ENCODE measurements around the gene OPTC.
"Not testable (repeated sequence)": the region's sequence is repeated elsewhere in the genome, so short reads cannot be mapped to it uniquely, and the experiment has no call there.

The OPTC gene

DNA sequence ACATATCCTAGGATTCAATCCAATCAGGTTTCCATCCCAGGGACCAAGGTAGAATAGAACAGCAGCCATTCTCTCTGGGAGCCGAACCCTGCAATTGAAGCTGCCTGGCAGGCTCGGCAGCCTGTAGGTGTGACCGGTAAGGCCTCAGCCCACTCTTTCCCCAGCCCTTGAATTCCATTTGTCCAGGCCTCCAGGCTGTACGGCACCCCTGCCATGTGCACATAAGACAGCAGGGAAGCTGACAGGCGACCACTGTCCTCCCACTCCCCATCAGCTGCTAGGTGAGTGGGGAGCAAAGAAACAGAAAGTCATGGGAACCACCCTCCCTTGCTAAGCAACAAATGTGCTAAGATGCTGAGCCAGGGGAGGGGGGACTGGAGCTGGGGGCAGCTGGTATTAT, 23.0 kb downstream of the OPTC start:
- no peak for DNase-seq (ENCODE audit: low spot score)

DNA sequence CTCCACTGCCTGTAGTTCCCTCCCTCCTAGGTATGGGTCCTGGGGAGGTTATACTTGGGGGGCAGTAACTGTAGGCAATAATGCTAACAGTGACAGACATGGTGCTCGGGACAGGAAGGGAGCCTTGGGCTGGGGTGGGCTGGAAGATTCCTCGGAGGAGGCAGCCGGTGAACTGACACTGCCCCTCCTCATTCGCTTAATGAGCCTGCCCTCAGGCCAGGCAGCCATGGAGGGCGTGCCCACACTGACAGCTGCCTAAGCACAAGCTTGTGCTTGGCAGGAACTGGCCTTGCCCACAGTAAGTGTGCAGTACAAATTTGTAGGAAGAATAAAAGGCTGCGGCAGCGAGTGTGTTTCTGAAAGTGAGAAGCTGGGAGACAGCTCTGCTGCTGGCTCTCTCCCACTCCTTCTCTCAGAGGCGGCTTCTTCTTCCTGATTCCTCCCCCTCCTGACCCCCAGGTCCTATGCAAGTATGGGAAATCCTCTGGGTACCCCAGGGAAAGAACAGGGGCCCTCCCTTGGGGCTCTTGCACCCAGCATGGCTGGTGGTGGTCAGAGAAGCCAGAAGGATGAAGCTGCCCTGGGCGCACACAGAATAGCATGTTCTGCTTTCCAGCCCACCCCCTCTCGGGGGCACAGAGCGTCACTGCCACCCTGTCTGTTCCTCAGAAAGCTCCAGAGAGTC, 23.6 kb downstream of the OPTC start:
- no peak for DNase-seq (ENCODE audit: low spot score)

DNA sequence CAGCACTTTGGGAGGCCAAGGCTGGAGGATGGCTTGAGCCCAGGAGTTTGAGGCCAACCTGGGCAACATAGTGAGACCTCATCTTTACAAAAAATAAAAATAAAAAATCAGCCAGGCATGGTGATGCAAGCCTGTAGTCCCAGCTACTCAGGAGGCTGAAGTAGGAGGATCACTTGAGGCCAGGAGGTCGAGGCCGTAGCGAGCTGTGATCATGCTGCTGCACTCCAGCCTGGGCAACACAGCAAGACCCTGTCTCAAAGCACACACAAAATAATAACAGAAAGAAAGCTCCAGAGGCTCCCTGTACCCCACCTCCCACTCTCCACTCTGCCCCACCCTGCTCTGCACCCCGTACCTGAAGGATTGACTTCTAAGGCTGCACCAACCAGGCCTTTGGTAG, 24.2 kb downstream of the OPTC start:
- not testable (repeated sequence) for DNase-seq (ENCODE audit: low spot score)

DNA sequence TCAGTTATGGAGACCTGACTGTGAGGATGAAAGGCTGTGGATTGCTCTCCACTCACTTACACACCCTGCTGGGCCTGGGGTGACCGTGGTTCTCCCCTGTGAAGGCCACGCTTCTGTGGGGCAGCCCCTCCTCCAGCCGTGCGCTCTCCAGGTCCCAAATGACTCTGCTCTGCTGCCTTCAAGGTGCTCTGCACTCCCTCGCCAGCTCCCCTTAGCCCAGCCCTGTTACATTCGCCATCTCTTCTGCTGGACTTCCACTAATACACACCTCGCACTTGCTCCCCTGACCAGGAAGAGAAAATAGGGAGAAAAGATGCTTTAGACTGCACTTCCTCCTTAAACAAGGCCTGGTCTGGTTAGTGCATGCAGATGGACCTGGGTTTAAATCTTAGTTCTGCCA, 24.6 kb downstream of the OPTC start:
- DNase-seq (ENCODE audit: low spot score), result no peak

DNA sequence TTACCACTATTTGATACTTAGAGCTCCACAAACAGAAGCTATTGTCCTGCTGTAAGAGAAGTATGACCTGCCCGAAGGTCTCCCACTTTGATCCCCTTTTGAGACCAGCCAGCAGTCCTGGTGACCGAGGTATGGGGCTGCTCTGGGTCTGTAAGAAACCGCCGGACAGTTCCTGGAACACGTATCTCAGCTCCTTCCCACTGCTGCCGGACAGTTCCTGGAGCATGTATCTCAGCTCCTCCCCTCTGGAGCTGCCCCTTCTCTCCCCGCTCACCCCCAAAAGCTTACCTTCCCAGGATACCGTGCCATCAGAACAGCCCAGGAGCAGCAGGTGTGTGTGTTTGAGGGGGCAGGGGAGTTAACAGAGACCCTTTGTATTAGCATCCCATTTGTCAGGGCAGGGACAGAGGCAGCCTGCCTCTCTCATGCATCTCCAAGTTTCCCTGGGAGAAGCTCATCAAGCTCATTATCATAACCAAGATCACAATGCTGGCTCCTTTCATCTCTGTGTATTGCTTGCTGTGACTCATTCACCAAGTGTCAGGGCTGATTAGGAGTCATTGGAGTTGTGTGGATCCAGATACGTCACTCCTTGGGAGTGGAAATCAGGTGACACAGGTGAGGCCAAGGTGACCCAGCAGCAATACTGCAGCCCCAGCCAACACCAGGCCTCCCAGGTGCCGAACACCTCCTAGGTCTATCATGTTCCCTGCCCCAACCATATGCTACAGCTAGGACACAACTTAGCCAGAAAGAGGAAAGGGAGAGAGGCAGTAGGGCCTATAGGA, 25.3 kb downstream of the OPTC start:
- peak; percentile 48 for DNase-seq (ENCODE audit: low spot score)

DNA sequence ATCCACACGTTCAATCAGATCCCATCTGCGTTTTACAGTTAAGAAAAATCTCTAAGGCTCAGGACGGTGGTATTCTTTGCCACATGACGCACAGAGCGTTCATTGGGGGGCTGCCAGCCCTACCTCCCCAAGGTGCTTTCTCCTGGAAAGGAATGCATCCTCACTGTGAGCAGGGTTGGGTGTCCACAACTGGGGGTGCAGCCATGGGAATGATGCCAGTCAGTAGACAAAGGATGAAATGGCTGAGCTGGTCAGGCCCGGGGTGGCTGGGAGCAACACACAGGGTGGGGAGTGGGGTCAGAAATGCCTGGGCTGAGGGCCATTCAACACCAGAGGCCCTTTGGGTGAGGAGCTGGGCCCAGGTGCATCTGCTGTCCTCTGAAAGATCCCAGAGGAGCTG, 25.9 kb downstream of the OPTC start:
- no peak for DNase-seq (ENCODE audit: low spot score)

DNA sequence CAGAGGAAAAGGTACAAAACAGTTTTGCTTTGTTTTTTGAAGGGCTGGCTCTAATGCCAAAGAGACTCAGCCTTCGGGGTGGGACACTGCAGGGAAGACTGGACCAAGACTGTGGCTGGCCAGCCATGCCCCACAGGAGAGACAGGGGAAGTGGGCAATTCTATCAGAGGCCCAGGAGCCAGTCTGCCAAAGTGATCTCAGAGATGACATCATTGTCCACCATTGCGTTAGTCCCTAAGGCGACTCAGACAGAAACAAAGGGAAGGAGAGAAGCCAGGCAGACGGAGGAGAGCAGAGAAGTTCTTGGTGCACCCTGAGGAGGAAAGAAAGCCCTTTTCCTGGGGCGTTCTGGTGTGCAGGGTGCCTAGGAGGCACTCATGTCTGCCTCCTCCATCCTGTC, 26.4 kb downstream of the OPTC start:
- no peak for DNase-seq (ENCODE audit: low spot score)

DNA sequence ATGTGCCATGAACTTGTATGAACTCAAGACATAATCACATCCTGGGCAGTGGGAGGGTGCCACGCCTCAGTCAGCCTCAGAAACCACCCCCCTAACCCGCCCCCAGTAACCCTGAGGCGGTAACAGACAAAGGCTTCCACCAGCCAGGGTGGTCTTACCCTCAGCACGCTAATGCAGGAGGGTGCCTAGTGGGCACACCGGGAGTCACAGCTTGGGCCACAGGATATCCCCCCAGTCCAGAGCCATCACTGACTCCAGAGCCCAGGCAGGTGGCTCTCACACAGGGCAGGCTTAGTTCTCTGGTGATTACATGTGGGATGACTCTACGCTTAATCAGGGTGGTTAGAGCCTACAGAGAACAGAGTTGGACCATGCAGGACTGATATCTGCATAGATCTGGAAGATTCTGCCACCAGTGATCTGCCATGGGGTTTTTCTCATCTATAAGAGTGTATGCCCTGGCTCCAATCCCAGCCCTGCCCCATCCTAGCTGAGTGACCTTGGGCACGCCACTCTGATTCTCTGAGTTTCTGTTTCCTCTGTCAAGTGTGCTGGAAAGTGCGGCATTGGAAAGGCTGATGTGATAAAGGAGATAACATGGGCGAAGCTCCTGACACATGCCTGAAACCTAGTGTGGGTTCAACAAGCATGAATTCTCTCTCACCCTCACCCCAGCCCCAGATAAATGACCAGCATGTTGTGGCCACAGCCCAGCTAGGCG, 27.3 kb downstream of the OPTC start:
- DNase-seq (ENCODE audit: low spot score), result no peak

DNA sequence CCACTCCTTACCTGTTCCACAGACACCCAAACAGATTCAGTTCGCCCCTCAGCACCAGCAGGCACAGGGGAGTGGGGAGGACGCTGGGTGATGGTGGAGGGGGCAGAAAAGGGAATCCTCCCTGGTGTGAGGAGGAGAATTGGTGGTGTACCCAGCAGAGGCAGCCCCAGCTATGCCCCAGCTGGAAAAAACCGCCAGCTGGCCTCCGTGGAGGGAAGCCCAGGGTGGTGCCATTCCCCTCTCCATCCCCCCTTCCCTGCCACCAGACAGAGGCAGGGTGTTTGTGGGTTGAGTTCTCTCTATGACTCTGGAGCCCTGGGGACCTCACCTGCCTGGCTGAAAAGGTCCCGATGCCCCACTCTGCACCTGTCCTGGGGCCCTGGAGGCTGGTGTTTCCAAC, 27.9 kb downstream of the OPTC start:
- DNase-seq (ENCODE audit: low spot score), result no peak

DNA sequence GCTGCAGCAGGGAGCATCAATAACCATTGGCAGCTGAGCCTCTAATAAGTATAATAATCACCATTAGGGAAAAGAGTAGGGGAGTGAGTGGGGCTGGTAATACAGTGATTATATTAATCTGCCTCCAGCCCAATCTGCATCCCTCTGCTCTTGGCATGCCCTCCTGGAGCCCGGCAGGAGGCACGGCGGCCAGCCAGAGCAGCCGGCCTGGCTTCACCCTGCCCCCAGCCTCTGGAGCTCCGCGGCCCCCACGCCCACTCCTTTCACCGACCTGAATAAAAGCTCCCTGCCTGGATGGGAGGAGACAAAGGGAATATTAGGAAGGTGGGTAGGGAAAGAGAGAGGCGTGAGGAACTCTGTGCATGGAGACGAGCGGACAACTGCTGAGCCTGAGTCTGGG, 28.3 kb downstream of the OPTC start:
- DNase-seq (ENCODE audit: low spot score), result no peak

DNA sequence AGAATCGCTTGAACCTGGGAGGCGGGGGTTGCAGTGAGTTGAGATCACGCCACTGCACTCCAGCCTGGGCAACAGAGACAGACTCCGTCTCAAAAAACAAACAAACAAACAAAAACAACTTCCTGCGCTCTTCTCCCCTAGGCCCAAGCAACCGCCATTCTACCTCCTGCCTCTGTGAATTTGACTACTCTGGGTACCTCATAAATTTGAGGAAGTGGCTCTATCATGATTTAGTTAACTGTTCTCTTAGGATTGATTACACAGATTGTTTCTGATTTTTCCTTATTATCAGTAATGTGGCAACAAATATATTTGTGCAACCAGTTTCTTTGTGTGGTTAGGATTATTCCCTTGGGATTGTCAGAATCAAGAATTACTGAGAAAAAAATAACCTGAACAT, 29.7 kb downstream of the OPTC start:
- no peak for DNase-seq (ENCODE audit: low spot score)

DNA sequence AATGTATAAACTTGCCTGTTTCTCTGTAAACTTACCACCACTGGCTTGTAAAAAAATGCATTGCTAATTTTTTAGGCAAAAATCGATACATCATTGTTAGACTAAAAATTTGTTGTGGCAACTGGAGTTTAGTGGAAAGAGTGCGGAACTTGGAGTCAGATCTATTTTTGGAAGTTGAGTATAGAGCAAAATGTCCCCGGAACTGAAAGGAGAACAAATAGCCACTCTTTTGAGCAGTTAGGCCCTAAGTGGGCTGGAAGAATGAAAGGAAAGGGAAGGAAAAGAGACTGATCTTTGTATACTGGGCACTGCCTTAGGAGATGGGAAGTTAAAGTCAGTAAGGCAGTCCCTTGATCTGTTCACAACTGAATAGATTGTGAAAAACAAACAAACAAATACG, 30.2 kb downstream of the OPTC start:
- no peak for DNase-seq (ENCODE audit: low spot score)

DNA sequence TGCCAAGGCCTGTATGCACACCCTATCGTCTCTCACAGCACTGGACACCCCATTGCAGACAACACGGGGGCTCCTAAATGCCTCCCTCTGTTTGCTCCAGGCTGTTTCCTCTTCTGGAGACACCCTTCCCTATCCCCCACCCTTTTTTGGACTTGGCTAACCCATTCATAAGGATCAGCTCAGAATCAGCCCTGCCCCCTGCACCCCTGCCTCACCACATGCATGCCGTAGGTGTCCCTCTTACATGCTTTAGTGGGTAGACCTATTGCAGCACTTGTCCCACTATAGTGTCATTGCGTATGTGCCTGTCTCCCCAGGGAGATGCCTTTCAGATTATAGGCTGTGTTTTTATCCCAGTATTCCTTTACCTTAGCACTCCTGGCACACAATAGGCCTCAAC, 30.9 kb downstream of the OPTC start:
- DNase-seq (ENCODE audit: low spot score), result no peak

DNA sequence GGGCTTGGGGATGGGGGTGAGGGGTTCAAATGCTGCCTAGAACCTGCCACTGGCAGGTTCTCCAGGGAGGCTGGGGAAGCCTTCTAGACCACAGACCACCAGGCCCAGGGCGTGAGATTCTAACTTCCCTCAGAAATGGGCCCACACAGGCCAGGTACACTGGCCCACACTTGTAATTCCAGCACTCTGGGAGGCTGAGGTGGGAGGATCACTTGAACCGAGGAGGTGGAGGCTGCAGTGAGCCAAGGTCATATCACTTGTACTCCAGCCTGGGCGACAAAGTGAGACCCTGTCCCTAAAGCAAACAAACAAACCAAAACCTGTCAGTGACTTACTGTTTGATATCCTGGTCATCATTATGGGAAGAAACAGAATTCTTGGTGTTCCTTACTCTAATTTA, 31.7 kb downstream of the OPTC start:
- no peak for DNase-seq (ENCODE audit: low spot score)

DNA sequence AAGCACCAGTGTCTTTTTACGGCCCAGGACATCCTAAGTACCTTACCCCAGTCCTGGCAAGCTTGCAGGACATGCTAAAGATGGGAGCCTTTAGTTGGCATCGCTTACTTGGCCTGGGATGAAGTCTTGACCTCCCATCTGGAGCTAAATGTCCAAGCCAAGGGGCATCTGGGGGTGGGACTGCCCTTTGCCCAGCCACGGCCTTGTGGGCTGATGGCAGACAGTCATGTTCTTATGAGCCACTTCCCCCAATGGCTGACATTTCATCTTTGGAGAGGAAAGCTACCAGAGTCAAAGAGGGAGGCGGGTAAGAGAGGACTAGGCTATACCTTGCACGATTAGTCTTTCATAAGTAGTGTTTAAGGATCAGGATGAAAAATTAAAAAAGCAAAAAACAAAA, 32.2 kb downstream of the OPTC start:
- DNase-seq (ENCODE audit: low spot score), result no peak

DNA sequence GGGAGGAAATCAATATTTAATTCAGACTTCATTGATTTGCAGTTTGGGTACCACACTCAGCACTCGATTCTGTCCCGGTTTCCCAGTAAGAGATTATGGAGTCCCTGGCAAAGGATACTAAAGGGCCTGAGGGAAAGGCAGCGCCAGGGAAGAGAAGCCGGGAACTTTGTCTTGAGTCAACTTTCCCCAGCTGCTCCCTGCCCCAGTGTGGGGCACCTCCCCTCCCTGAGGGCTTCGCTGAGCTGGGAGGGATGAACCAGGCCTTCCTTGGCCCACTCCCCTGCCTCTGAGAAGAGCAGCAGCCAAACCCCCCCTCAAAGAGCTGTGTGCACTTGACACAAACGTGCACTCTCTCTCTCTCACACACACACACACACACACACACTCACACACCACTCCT, 32.6 kb downstream of the OPTC start:
- no peak for DNase-seq (ENCODE audit: low spot score)

DNA sequence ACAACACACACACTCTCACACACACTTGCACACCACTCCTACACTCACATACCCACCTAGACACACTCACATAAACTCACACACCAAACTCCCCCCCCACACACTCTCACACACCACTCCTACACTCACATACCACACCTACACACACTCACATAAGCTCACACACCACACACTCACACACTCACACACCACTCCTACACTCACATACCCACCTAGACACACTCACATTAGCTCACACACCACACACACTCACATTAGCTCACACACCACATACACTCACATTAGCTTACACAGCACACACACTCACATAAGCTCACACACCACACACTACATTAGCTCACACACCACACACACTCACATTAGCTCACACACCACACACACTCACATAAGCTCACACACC, 33.1 kb downstream of the OPTC start:
- no peak for DNase-seq (ENCODE audit: low spot score)

DNA sequence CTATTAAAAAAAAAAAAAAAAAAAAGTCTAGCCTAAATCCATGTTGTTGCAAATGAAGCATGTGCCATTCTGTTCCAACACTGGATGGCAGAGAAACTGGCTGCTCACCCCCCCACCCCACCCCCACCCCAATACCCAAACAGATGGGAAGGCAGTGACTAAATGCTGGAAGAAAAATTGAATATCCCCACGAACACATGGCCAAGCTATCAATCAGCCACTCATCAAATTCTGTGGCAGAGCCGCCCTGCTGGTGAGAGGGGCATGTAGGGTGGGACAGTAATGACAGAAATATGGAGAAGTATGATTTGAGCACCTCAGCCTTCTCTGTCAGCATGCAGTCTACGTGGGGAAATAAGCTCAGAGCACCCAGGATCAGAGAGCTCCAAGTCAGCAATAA, 34.1 kb downstream of the OPTC start:
- DNase-seq (ENCODE audit: low spot score), result no peak

DNA sequence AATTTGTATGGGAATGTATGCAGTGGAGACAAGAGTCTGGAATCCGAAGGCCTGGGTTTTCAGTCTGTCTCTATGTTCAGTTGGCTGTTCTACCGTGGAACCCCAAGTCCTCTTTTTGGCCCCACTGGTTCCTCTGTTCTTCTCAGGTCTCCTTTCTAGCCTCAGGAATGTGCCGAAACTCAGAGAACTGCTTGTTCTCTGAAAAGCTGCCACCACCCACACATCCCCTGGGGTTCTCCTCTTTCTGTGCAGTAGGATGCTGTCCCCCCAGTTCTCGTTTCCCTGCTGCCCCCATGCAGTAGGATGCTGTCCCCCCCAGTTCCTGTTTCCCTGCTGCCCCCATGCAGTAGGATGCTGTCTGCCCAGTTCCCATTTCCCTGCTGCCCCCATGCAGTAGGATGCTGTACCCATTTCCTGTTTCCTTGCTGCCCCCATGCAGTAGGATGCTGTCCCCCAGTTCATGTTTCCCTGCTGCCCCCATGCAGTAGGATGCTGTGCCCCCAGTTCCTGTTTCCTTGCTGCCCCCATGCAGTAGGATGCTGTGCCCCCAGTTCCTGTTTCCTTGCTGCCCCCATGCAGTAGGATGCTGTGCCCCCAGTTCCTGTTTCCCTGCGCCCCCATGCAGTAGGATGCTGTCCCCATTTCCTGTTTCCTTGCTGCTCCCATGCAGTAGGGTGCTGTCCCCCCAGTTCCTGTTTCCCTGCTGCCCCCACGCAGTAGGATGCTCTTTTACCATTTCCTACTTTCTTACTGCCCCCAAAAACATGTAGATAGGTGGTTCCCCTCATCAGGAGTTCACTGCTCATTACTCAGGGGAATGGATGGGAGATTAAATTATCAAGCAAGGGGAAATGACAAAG, 35.3 kb downstream of the OPTC start:
- no peak for DNase-seq (ENCODE audit: low spot score)

DNA sequence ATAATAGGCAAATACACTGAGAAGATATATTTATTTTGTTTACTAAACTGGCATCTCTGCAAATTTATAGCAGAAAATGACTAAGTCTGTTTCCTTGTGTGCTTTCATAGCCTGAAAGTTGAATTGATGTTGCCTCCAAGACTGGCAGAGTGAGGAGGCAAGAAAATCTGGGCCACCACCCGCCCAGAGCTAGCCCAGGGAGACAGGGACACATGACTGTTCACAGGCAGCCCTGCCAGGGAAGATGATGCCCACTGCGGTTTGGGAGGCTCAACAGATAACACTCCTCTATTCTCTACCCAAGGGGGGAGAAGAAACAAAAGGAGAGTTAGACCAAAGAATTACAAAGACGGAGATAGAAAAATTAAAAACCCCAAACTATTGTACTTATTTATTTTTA, 37.1 kb downstream of the OPTC start:
- DNase-seq (ENCODE audit: low spot score), result no peak

DNA sequence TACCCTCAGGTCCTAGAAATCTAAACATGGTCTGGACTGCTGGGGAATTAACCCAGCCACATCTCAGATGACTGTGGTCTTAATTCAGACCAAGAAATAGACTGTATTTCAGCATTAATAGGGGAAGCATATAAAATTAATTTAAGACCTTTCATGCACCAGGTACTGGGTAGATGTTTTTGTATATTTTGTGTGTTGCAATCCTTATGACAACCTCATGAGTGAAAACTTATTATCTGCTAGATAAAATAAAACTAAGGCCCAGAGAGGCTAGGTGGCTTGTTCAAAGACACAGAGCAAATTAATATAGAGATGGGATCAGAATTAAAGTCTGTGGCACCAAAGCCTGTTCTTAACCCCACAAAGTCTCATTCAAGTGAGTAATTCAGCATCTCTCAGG, 40.1 kb downstream of the OPTC start:
- no peak for DNase-seq (ENCODE audit: low spot score)

DNA sequence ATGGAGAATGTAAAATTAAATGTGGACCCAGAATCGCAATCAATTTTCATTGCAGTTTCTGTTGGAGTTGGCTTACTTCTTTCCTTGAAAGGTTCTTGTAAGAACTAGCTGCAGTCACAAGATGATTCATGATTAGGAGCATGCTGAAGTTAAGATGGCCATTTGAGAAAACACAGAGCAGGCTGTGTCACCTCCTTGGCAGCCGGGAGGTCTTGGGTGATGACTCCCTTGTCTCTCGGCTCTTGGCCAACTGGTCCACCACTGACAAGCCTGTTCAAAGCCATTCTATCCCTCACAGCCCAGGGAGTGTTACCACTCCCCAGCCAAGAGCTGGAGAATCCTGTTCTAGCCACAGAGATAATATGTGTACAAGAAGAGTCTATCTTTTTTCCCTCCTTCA, 40.6 kb downstream of the OPTC start:
- no peak for DNase-seq (ENCODE audit: low spot score)
